GM23248 (cell line): ENCODE data around the gene TPCN1.

Source experiments
- EZH2 ChIP-seq: fragments of 200-600 bp; sonication (generic); IDR thresholded peaks from 2 replicates; pipeline ENCODE4 v1.6.1; 2018; ENCODE audit warnings: antibody characterized with exemption, mild to moderate bottlenecking; ENCODE audit not compliant: insufficient read depth, poor library complexity, severe bottlenecking
- EZH2phosphoT487 ChIP-seq: fragments of 200-600 bp; sonication (generic); IDR thresholded peaks from 2 replicates; pipeline ENCODE4 v1.6.1; 2018; ENCODE audit warnings: antibody characterized with exemption, moderate library complexity, mild to moderate bottlenecking, low read depth; ENCODE audit not compliant: insufficient read depth

DNA sequence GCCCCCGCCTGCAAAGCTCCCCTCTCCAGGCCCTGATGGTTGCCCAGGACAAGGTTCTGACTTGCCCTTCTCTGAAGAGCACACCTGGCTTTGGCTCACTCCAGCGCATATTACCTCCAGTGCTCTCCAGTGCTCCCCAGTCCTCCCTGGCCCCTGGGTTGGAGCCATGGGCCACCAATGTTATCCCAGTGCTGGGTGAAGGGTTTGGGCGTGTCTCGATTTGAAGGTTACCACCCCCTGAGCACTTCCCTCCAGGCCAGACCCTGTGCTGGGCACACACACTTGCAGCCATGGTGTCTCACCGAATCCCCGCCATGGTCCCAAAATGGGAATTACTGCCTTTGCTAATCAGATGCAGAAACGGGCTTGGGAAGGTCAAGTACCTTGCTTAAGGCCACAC is 24.7 kb upstream of the TPCN1 start:
- no peak for TF ChIP-seq EZH2
- TF ChIP-seq EZH2phosphoT487: no peak
